ENCODE measurements around the gene NRIP3.

The NRIP3 gene

GRCh38 chr11:8961401-8961800 lies 42.4 kb downstream of the NRIP3 start:
- H3K79me2 ChIP-seq (ENCODE audit: insufficient read depth, low read length) = peaks cover 33% of the 10 kb centered on the region
- peaks cover 32% of the 10 kb centered on the region for H3K4me1 ChIP-seq (ENCODE audit: insufficient read depth, low read length, severe bottlenecking)
- H3K9me3 ChIP-seq (ENCODE audit: low read length) = no peaks in the 10 kb centered on the region
- no peak overlapping the region for H2AFZ ChIP-seq (ENCODE audit: low read length)
- peaks cover 5% of the 10 kb centered on the region; the same call in 1 of the 2 replicates for H3K36me3 ChIP-seq (ENCODE audit: insufficient read depth, low read length)
- no peaks in the 10 kb centered on the region for H4K20me1 ChIP-seq (ENCODE audit: insufficient read depth, low read length)
- H3K27ac ChIP-seq (ENCODE audit: low read depth, low read length, poor library complexity, severe bottlenecking) = no peak overlapping the region
- no peak overlapping the region for H3K9ac ChIP-seq (ENCODE audit: low read length)
- no peaks in the 10 kb centered on the region for H3K9me2 ChIP-seq (ENCODE audit: low read depth, low read length)
- no peak overlapping the region for H3K4me2 ChIP-seq (ENCODE audit: low read length)
- TF ChIP-seq CTCF (IDR thresholded peaks at IDR 0.05; ENCODE audit: low read length) = no peak
- no peak for TF ChIP-seq EZH2 (IDR thresholded peaks at IDR 0.05; ENCODE audit: borderline replicate concordance, low read length)
- H3K4me3 ChIP-seq (ENCODE audit: low read depth, low read length, poor library complexity, severe bottlenecking) = no peak overlapping the region
- no peaks in the 10 kb centered on the region for H3K27me3 ChIP-seq (ENCODE audit: insufficient read depth, low read length)
- no peaks in the 10 kb centered on the region for H3F3A ChIP-seq (ENCODE audit: insufficient read depth, low read length)

DNA sequence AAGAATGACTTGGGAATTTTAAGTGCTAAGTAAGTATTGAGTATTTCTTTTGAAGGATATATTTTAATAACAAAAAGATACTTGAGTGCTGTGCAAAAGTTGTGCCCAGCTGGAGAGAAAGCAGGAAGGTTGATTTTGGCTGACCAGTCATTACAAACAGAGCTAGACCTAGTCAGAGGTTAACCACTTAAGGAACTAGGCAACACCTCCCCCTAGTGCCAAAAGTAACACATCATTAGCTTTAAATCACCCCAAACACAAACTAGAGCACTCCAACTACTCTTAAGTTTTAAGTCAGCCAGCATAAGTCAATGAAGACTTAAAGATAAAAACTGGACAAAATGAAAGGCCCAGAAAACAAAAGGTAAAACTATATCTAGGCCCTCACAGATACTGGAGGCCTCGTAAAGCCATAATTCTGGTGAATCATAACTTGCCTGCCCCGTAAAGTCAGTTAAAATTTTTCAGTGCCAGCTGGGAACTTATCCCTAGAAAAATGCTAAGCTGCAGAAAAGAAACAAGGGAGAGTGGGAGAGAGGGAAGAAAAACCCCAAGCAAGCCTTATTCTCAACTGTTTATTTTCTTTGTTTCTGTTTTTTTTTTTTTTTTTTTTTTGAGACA lies 44.1 kb downstream of the NRIP3 start:
- Histone ChIP-seq H3K9me3 (ENCODE audit: low read length) (no peaks in the 10 kb centered on the region), H3K27me3 (ENCODE audit: insufficient read depth, low read length) (no peaks in the 10 kb centered on the region), H4K20me1 (ENCODE audit: insufficient read depth, low read length) (no peaks in the 10 kb centered on the region), H3K36me3 (ENCODE audit: insufficient read depth, low read length) (peaks cover 13% of the 10 kb centered on the region), H3K9me2 (ENCODE audit: low read depth, low read length) (no peaks in the 10 kb centered on the region), H2AFZ (ENCODE audit: low read length) (no peak overlapping the region), H3K4me3 (ENCODE audit: low read depth, low read length, poor library complexity, severe bottlenecking) (no peak overlapping the region), H3K9ac (ENCODE audit: low read length) (no peak overlapping the region), H3K4me2 (ENCODE audit: low read length) (no peak overlapping the region), H3K79me2 (ENCODE audit: insufficient read depth, low read length) (peaks cover 33% of the 10 kb centered on the region), H3K4me1 (ENCODE audit: insufficient read depth, low read length, severe bottlenecking) (peaks cover 20% of the 10 kb centered on the region), H3F3A (ENCODE audit: insufficient read depth, low read length) (no peaks in the 10 kb centered on the region), H3K27ac (ENCODE audit: low read depth, low read length, poor library complexity, severe bottlenecking) (no peak overlapping the region)
- TF ChIP-seq CTCF (IDR thresholded peaks at IDR 0.05; ENCODE audit: low read length) = peak; percentile 68
- TF ChIP-seq EZH2 (IDR thresholded peaks at IDR 0.05; ENCODE audit: borderline replicate concordance, low read length) = no peak

- peaks cover 4% of the 10 kb centered on the region for H3K4me1 ChIP-seq (ENCODE audit: insufficient read depth, low read length, severe bottlenecking)
- peaks cover 36% of the 10 kb centered on the region for H3K36me3 ChIP-seq (ENCODE audit: insufficient read depth, low read length)
- H3K27ac ChIP-seq (ENCODE audit: low read depth, low read length, poor library complexity, severe bottlenecking) = no peak overlapping the region
- peaks cover 14% of the 10 kb centered on the region; the same call in 1 of the 2 replicates for H3K79me2 ChIP-seq (ENCODE audit: insufficient read depth, low read length)
- H3K9me2 ChIP-seq (ENCODE audit: low read depth, low read length) = no peaks in the 10 kb centered on the region
- no peak overlapping the region for H2AFZ ChIP-seq (ENCODE audit: low read length)
- no peaks in the 10 kb centered on the region for H3F3A ChIP-seq (ENCODE audit: insufficient read depth, low read length)
- H3K4me3 ChIP-seq (ENCODE audit: low read depth, low read length, poor library complexity, severe bottlenecking) = no peak overlapping the region
- H3K9ac ChIP-seq (ENCODE audit: low read length) = no peak overlapping the region
- no peaks in the 10 kb centered on the region for H4K20me1 ChIP-seq (ENCODE audit: insufficient read depth, low read length)
- no peaks in the 10 kb centered on the region for H3K27me3 ChIP-seq (ENCODE audit: insufficient read depth, low read length)
- H3K9me3 ChIP-seq (ENCODE audit: low read length) = no peaks in the 10 kb centered on the region
- no peak overlapping the region for H3K4me2 ChIP-seq (ENCODE audit: low read length)
- TF ChIP-seq CTCF (IDR thresholded peaks at IDR 0.05; ENCODE audit: low read length) (no peak), EZH2 (IDR thresholded peaks at IDR 0.05; ENCODE audit: borderline replicate concordance, low read length) (no peak)
Measured at GRCh38 chr11:8956860-8957259, 46.9 kb downstream of the NRIP3 start.
